OCI-LY3 (cell line): Measurements from ENCODE around the gene UBE2D1.

Experiments used
- H2AFZ ChIP-seq: fragments of 200-600, 300-600 bp; shearing (Covaris generic); 2 replicates; pipeline ENCODE4 v1.6.0; 2014; ENCODE audit warnings: antibody characterized with exemption, low read depth, low read length
- H3K27ac ChIP-seq: fragments of 200-600, 300-600 bp; sonication (generic); 2 replicates; pipeline ENCODE4 v1.5.1; 2014; ENCODE audit warnings: mild to moderate bottlenecking, low read length, moderate library complexity, mixed read lengths
- H3K27me3 ChIP-seq: fragments of 200-600, 300-600 bp; sonication (generic); 2 replicates; pipeline ENCODE4 v1.6.1; 2014; ENCODE audit warnings: low read depth, low read length, mixed read lengths
- H3K36me3 ChIP-seq: fragments of 200-600, 300-600 bp; sonication (generic); replicated peaks from 2 replicates; pipeline ENCODE3; 2014; ENCODE audit warnings: low read depth, low read length, mixed read lengths
- H3K4me1 ChIP-seq: fragments of 300-600, 200-600 bp; sonication (generic); 2 replicates; pipeline ENCODE4 v1.6.1; 2014; ENCODE audit warnings: low read length, mixed read lengths
- H3K4me2 ChIP-seq: fragments of 200-600, 300-600 bp; sonication (generic); 2 replicates; pipeline ENCODE4 v1.6.1; 2014; ENCODE audit warnings: low read length, mixed read lengths
- H3K4me3 ChIP-seq: fragments of 300-600, 200-600 bp; sonication (generic); 2 replicates; pipeline ENCODE4 v1.5.1; 2014; ENCODE audit warnings: antibody characterized with exemption, mild to moderate bottlenecking, low read length, moderate library complexity
- H3K79me2 ChIP-seq: fragments of 300-600, 200-600 bp; shearing (Covaris generic); 2 replicates; pipeline ENCODE4 v1.6.1; 2014; ENCODE audit warnings: mild to moderate bottlenecking, low read length, mixed read lengths
- H3K9ac ChIP-seq: fragments of 300-600, 200-600 bp; shearing (Covaris generic); 2 replicates; pipeline ENCODE4 v1.6.0; 2014; ENCODE audit warnings: mild to moderate bottlenecking, low read length, moderate library complexity
- H3K9me3 ChIP-seq: fragments of 200-600, 300-600 bp; shearing (Covaris generic); 2 replicates; pipeline ENCODE4 v1.6.1; 2014; ENCODE audit warnings: low read length, mixed read lengths; ENCODE audit not compliant: insufficient read depth
- H4K20me1 ChIP-seq: fragments of 200-600, 300-600 bp; sonication (generic); 2 replicates; pipeline ENCODE4 v1.6.1; 2016; ENCODE audit warnings: low read length, mixed read lengths; ENCODE audit not compliant: insufficient read depth
- CTCF ChIP-seq: fragments of 200-600, 300-600 bp; sonication (generic); IDR thresholded peaks from 2 replicates; pipeline ENCODE4 v1.5.1; 2014; ENCODE audit warnings: antibody characterized with exemption, low read length, low read depth
- EZH2phosphoT487 ChIP-seq: fragments of 200-600 bp; shearing (Covaris generic); IDR thresholded peaks from 2 replicates; pipeline ENCODE4 v1.6.1; 2018; ENCODE audit warnings: antibody characterized with exemption, mixed run types, low read depth

The UBE2D1 gene

GRCh38 chr10:58362027-58362789 is 27.4 kb downstream of the UBE2D1 start:
- Histone ChIP-seq H3K9ac (no peak overlapping the region), H3K79me2 (no peaks in the 10 kb centered on the region), H3K9me3 (no peaks in the 10 kb centered on the region), H3K4me1 (no peaks in the 10 kb centered on the region), H3K4me3 (no peak overlapping the region), H3K4me2 (no peak overlapping the region), H3K27ac (no peak overlapping the region), H2AFZ (no peak overlapping the region), H3K27me3 (no peaks in the 10 kb centered on the region), H3K36me3 (no peaks in the 10 kb centered on the region), H4K20me1 (no peaks in the 10 kb centered on the region)
- TF ChIP-seq CTCF = no peak
- no peak for TF ChIP-seq EZH2phosphoT487

GRCh38 chr10:58367069-58367468 is 32.3 kb downstream of the UBE2D1 start:
- Histone ChIP-seq H3K79me2 (no peaks in the 10 kb centered on the region), H3K4me2 (no peak overlapping the region), H3K9ac (no peak overlapping the region), H3K4me3 (no peak overlapping the region), H3K4me1 (peaks cover 5% of the 10 kb centered on the region), H3K27ac (no peak overlapping the region), H3K9me3 (no peaks in the 10 kb centered on the region), H4K20me1 (no peaks in the 10 kb centered on the region), H3K36me3 (no peaks in the 10 kb centered on the region), H3K27me3 (no peaks in the 10 kb centered on the region), H2AFZ (no peak overlapping the region)
- TF ChIP-seq EZH2phosphoT487 (no peak), CTCF (no peak)

GRCh38 chr10:58371473-58371872 is 36.7 kb downstream of the UBE2D1 start:
- Histone ChIP-seq H3K79me2 (no peaks in the 10 kb centered on the region), H3K4me1 (peaks cover 23% of the 10 kb centered on the region), H2AFZ (no peak overlapping the region), H3K4me2 (peak overlapping the region; percentile 12; the same call in 1 of the 2 replicates), H3K4me3 (no peak overlapping the region), H3K27ac (no peak overlapping the region), H4K20me1 (no peaks in the 10 kb centered on the region), H3K9ac (no peak overlapping the region), H3K9me3 (no peaks in the 10 kb centered on the region), H3K27me3 (no peaks in the 10 kb centered on the region), H3K36me3 (no peaks in the 10 kb centered on the region)
- TF ChIP-seq EZH2phosphoT487 = no peak
- no peak for TF ChIP-seq CTCF

- Histone ChIP-seq H3K9me3 (no peaks in the 10 kb centered on the region), H3K4me3 (no peak overlapping the region), H4K20me1 (no peaks in the 10 kb centered on the region), H3K4me1 (peaks cover 23% of the 10 kb centered on the region), H3K27me3 (no peaks in the 10 kb centered on the region), H2AFZ (no peak overlapping the region), H3K4me2 (peak overlapping the region; percentile 44), H3K79me2 (no peaks in the 10 kb centered on the region), H3K27ac (peak overlapping the region; percentile 46), H3K9ac (no peak overlapping the region), H3K36me3 (no peaks in the 10 kb centered on the region)
- TF ChIP-seq CTCF (no peak), EZH2phosphoT487 (no peak)
Observed at GRCh38 chr10:58372607-58373441, 38.0 kb downstream of the UBE2D1 start.
